ENCODE measurements around the gene TTBK1.

TTBK1 gene

GRCh38 chr6:43274127-43274915 lies 31.0 kb downstream of the TTBK1 start:
- no peak for DNase-seq

GRCh38 chr6:43274916-43275597 lies 31.8 kb downstream of the TTBK1 start:
- peak; percentile 13 to 32 for DNase-seq

GRCh38 chr6:43275801-43276576 lies 32.7 kb downstream of the TTBK1 start:
- DNase-seq = peak; percentile 48 to 49

GRCh38 chr6:43276577-43277305 lies 33.5 kb downstream of the TTBK1 start:
- DNase-seq = no peak

- DNase-seq = no peak
Measured at GRCh38 chr6:43277306-43277642, 34.0 kb downstream of the TTBK1 start.

- DNase-seq = no peak
Measured at GRCh38 chr6:43277643-43278523, 34.6 kb downstream of the TTBK1 start.

- no peak for DNase-seq
Measured at GRCh38 chr6:43278524-43279078, 35.3 kb downstream of the TTBK1 start.

- DNase-seq = no peak
Measured at GRCh38 chr6:43280234-43280633, 37.0 kb downstream of the TTBK1 start.

- DNase-seq = no peak
Measured at GRCh38 chr6:43282060-43282459, 38.8 kb downstream of the TTBK1 start.

- DNase-seq = no peak
Measured at GRCh38 chr6:43282636-43283513, 39.6 kb downstream of the TTBK1 start.

GRCh38 chr6:43283514-43283901 lies 40.2 kb downstream of the TTBK1 start:
- no peak for DNase-seq

- DNase-seq = no peak
Measured at GRCh38 chr6:43283905-43284304, 40.6 kb downstream of the TTBK1 start.

- no peak for DNase-seq
Measured at GRCh38 chr6:43284991-43285781, 41.9 kb downstream of the TTBK1 start.

- no peak for DNase-seq
Measured at GRCh38 chr6:43285832-43286231, 42.6 kb downstream of the TTBK1 start.

GRCh38 chr6:43286456-43286979 lies 43.2 kb downstream of the TTBK1 start:
- DNase-seq = no peak

GRCh38 chr6:43286980-43287716 lies 43.9 kb downstream of the TTBK1 start:
- DNase-seq = no peak

GRCh38 chr6:43287717-43288679 lies 44.7 kb downstream of the TTBK1 start:
- DNase-seq = no peak
